A673 (cell line): ENCODE data around the gene ALDH8A1. TPM values are rescaled to one million over a fixed set of nuclear protein-coding genes. Genes with fewer than 3 reads are reported as not detected.
A peak's percentile ranks its signal among the peaks of the same experiment; 100 is the strongest.
"Not testable (repeated sequence)": the region's sequence is repeated elsewhere in the genome, so short reads cannot be mapped to it uniquely, and the experiment has no call there.

ENCODE experiments used
- BruUV-seq: library from RNA; stranded (reverse); fragments of 400-500 nt; replicated peaks from 2 replicates; lab custom pipeline; 2021; lab: Mats Ljungman, UMichigan
- CTCF ChIA-PET: fragments of 300-600 bp; sonication (Branson Sonifier 250); formaldehyde crosslinking; loops from one replicate; lab custom pipeline; 2022; ENCODE audit warnings: antibody characterized with exemption; lab: Charles Lee
- POLR2A ChIA-PET: fragments of 300-600 bp; sonication (Branson Sonifier 250); formaldehyde crosslinking; loops from one replicate; lab custom pipeline; 2022; ENCODE audit warnings: antibody characterized with exemption; ENCODE audit not compliant: low non-redundant PET; lab: Charles Lee
- DNase-seq: peaks from one replicate; pipeline ENCODE4 v3.0.0-alpha.2; 2015; ENCODE audit warnings: low spot score
- H3K27ac ChIP-seq: fragments of 200-600 bp; sonication (generic); 2 replicates; pipeline ENCODE4 v1.5.1; 2016; ENCODE audit warnings: mixed run types, low read depth, mild to moderate bottlenecking, mixed read lengths, antibody characterized with exemption, low read length; ENCODE audit not compliant: poor library complexity, severe bottlenecking
- H3K27me3 ChIP-seq: fragments of 200-600 bp; sonication (generic); replicated peaks from 2 replicates; pipeline ENCODE4 v1.6.1; 2017; ENCODE audit warnings: mixed run types, low read depth, mild to moderate bottlenecking, mixed read lengths, antibody characterized with exemption, low read length; ENCODE audit not compliant: insufficient read depth, poor library complexity
- H3K36me3 ChIP-seq: fragments of 200-600 bp; sonication (generic); 2 replicates; pipeline ENCODE4 v1.6.1; 2016; ENCODE audit warnings: mixed run types, mild to moderate bottlenecking, mixed read lengths, antibody characterized with exemption, low read length; ENCODE audit not compliant: insufficient read depth, poor library complexity, severe bottlenecking
- H3K4me1 ChIP-seq: fragments of 200-600 bp; sonication (generic); 2 replicates; pipeline ENCODE4 v1.6.1; 2017; ENCODE audit warnings: mixed run types, mild to moderate bottlenecking, mixed read lengths, antibody characterized with exemption, low read length; ENCODE audit not compliant: insufficient read depth, poor library complexity, severe bottlenecking
- H3K4me3 ChIP-seq: fragments of 200-600 bp; sonication (generic); 2 replicates; pipeline ENCODE4 v1.5.1; 2016; ENCODE audit warnings: low read depth, mixed run types, mild to moderate bottlenecking, mixed read lengths, low read length; ENCODE audit not compliant: poor library complexity, severe bottlenecking
- H3K9me3 ChIP-seq: fragments of 200-600 bp; sonication (generic); 2 replicates; pipeline ENCODE4 v1.6.1; 2016; ENCODE audit warnings: mixed run types, low read depth, mild to moderate bottlenecking, mixed read lengths, antibody characterized with exemption, low read length; ENCODE audit not compliant: poor library complexity, severe bottlenecking
- CTCF ChIP-seq: fragments of 300-800, 200-600 bp; sonication (generic); conservative IDR thresholded peaks from 2 replicates; pipeline ENCODE4 v1.5.1; 2017; ENCODE audit warnings: low read depth, mild to moderate bottlenecking, antibody characterized with exemption, low read length, moderate library complexity, mixed read lengths
- EZH2 ChIP-seq: fragments of 200-600 bp; sonication (generic); IDR thresholded peaks from 2 replicates; pipeline ENCODE4 v1.6.1; 2017; ENCODE audit warnings: borderline replicate concordance, low read depth, mild to moderate bottlenecking, mixed read lengths, antibody characterized with exemption, low read length; ENCODE audit not compliant: poor library complexity, severe bottlenecking
- intact Hi-C: fragments of 100-400 bp; cut with micrococcal nuclease; formaldehyde crosslinking; loops from one replicate; pipeline ENCODE4 v1.10.0; 2022; ENCODE audit not compliant: unreplicated experiment
- total RNA-seq: library from RNA; stranded (reverse); gene quantifications from 2 replicates; pipeline ENCODE4 v1.2.3, GENCODE V29; 2021

The ALDH8A1 gene
- total RNA-seq, 1 experiment from 2014 or later = 0.45 TPM

DNA sequence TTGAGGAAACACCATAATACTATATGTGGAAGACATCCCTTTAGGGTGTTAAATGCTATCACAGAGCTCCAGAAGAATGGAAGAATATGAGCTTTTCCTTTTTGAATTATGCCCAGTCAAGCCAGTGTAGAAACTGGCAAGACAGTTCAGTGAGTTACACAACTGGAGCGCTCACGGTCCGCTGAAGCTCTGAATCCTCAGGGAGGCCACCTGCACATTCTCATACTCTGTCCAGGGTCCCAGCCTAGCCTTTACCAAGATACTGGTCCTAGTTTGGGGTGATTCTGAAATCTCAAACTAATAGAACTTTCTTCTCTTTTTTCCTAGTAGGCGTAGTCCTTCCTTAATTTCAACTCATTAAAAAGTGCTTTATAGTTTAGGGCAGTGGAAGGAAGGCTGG is 51.3 kb downstream of the ALDH8A1 start:
- H3K27ac ChIP-seq = no peak overlapping the region
- no peak overlapping the region for H3K4me3 ChIP-seq
- POLR2A ChIA-PET = no interaction called here
- no TSS peak for BruUV-seq
- intact Hi-C loops = no loop called here
- CTCF ChIA-PET = no interaction called here
- H3K9me3 ChIP-seq = no peaks in the 10 kb centered on the region
- H3K36me3 ChIP-seq = no peaks in the 10 kb centered on the region
- no peaks in the 10 kb centered on the region for H3K27me3 ChIP-seq
- no peaks in the 10 kb centered on the region for H3K4me1 ChIP-seq
- no peak for TF ChIP-seq CTCF
- no peak for TF ChIP-seq EZH2
- DNase-seq = no peak

DNA sequence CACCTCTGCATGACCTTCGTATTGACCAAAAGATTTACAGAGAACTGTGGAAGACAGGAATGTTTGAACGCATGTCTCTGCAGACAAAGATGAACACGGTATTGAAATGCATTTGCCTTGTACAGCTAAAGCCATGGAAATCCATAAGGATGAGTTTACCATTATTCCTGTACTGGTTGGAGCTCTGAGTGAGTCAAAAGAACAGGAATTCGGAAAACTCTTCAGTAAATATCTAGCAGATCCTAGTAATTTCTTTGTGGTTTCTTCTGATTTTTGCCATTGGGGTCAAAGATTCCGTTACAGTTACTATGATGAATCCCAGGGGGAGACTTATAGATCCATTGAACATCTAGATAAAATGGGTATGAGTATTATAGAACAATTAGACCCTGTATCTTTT is 51.7 kb downstream of the ALDH8A1 start:
- H3K27ac ChIP-seq, H3K9me3 ChIP-seq, H3K36me3 ChIP-seq, BruUV-seq, POLR2A ChIA-PET, H3K4me3 ChIP-seq, intact Hi-C loops, CTCF ChIA-PET, H3K4me1 ChIP-seq, H3K27me3 ChIP-seq, DNase-seq: not testable (repeated sequence)

DNA sequence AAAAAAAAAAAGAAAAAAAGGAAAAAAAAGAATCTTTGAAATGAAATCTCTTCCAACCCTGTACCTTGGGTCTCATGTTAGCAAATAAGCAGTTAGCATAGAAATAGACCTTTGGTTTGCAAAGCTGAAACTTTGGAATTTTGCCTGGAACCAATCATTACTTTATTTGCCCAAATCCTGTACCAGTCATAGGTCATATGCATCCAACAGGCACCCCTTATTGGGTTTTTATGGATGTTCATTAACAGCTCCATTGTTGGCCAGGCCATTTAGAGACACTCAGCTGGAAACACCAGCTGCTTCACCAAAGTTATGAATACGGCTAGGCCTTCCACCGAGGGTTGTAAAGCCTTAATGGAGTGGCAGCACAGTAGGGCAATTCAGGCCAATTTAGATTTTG is 53.0 kb downstream of the ALDH8A1 start:
- no peaks in the 10 kb centered on the region for H3K36me3 ChIP-seq
- H3K9me3 ChIP-seq = no peaks in the 10 kb centered on the region
- H3K27ac ChIP-seq = no peak overlapping the region
- no peaks in the 10 kb centered on the region for H3K4me1 ChIP-seq
- peak; percentile 26 for DNase-seq
- TF ChIP-seq EZH2 (no peak), CTCF (no peak)
- POLR2A ChIA-PET = no interaction called here
- intact Hi-C loops = no loop called here
- BruUV-seq = no TSS peak
- no peak overlapping the region for H3K4me3 ChIP-seq
- H3K27me3 ChIP-seq = no peaks in the 10 kb centered on the region
- CTCF ChIA-PET = no interaction called here

GRCh38 chr6:134894800-134895199 is 55.1 kb downstream of the ALDH8A1 start:
- Histone ChIP-seq H3K27ac (no peak overlapping the region), H3K4me3 (no peak overlapping the region), H3K9me3 (no peaks in the 10 kb centered on the region), H3K27me3 (no peaks in the 10 kb centered on the region), H3K36me3 (no peaks in the 10 kb centered on the region), H3K4me1 (no peaks in the 10 kb centered on the region)
- no TSS peak for BruUV-seq
- CTCF ChIA-PET = no interaction called here
- POLR2A ChIA-PET = no interaction called here
- intact Hi-C loops = no loop called here
- no peak for TF ChIP-seq EZH2
- no peak for TF ChIP-seq CTCF
- no peak for DNase-seq
